ENCODE results near the gene KLHL26.

Gene KLHL26

GRCh38 chr19:18700501-18701249 lies 63.8 kb downstream of the KLHL26 start:
- peaks cover 46% of the 10 kb centered on the region for H3K79me2 ChIP-seq (ENCODE audit: low read length)
- H2AFZ ChIP-seq (ENCODE audit: low read length) = peak overlapping the region; percentile 81
- H4K20me1 ChIP-seq (ENCODE audit: insufficient read depth, low read length) = no peaks in the 10 kb centered on the region
- no peaks in the 10 kb centered on the region for H3K36me3 ChIP-seq (replicated peaks; ENCODE audit: insufficient read depth, low read length)
- peak overlapping the region; percentile 32; the same call in 1 of the 2 replicates for H3K9ac ChIP-seq (ENCODE audit: low read length)
- peak overlapping the region; percentile 90 for H3K4me2 ChIP-seq (ENCODE audit: low read depth, low read length)
- peak overlapping the region; percentile 71 for H3K4me3 ChIP-seq (ENCODE audit: low read length)
- no peaks in the 10 kb centered on the region for H3K27me3 ChIP-seq (replicated peaks; ENCODE audit: insufficient read depth, low read length)
- no peaks in the 10 kb centered on the region for H3K9me2 ChIP-seq (replicated peaks; ENCODE audit: insufficient read depth, low read length)
- H3K4me1 ChIP-seq (ENCODE audit: low read length) = peaks cover 11% of the 10 kb centered on the region
- H3F3A ChIP-seq (ENCODE audit: insufficient read depth, low read length) = peaks cover 21% of the 10 kb centered on the region
- no peaks in the 10 kb centered on the region for H3K9me3 ChIP-seq (replicated peaks; ENCODE audit: insufficient read depth, low read length)
- peak; percentile 75 for DNase-seq
- no peak for TF ChIP-seq EZH2phosphoT487 (IDR thresholded peaks at IDR 0.05; ENCODE audit: low read length)
- no peak for TF ChIP-seq EZH2 (optimal IDR thresholded peaks at IDR 0.05; ENCODE audit: low read depth, low read length)
- no peak for TF ChIP-seq CTCF (IDR thresholded peaks at IDR 0.05; ENCODE audit: low read length)
- peak overlapping the region; percentile 73; the same call in 1 of the 2 replicates for H3K27ac ChIP-seq (ENCODE audit: low read length)

DNA sequence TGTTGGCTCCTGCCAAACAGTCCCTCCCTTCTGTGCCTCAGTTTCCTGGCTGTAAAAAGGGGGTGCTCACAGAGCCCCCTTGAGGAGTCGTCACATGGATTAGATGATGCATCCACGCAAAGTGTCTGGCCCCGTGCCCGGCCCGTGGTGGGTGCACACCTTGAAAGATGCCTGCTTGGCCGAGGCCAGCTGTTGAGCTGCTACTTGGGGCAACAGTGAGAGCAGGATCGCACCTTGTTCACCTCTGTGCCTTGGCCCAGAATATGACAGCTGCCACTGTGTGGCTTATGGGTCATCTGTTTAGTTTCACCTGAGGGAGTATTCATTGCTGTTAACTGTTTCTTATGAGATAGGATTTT lies 64.4 kb downstream of the KLHL26 start:
- no peaks in the 10 kb centered on the region for H3K9me2 ChIP-seq (replicated peaks; ENCODE audit: insufficient read depth, low read length)
- peaks cover 11% of the 10 kb centered on the region for H3K4me1 ChIP-seq (ENCODE audit: low read length)
- peaks cover 21% of the 10 kb centered on the region for H3F3A ChIP-seq (ENCODE audit: insufficient read depth, low read length)
- no peaks in the 10 kb centered on the region for H3K36me3 ChIP-seq (replicated peaks; ENCODE audit: insufficient read depth, low read length)
- H3K4me2 ChIP-seq (ENCODE audit: low read depth, low read length) = peak overlapping the region; percentile 90
- TF ChIP-seq EZH2 (optimal IDR thresholded peaks at IDR 0.05; ENCODE audit: low read depth, low read length) (no peak), EZH2phosphoT487 (IDR thresholded peaks at IDR 0.05; ENCODE audit: low read length) (no peak), CTCF (IDR thresholded peaks at IDR 0.05; ENCODE audit: low read length) (no peak)
- H3K9ac ChIP-seq (ENCODE audit: low read length) = peak overlapping the region; percentile 32; the same call in 1 of the 2 replicates
- H4K20me1 ChIP-seq (ENCODE audit: insufficient read depth, low read length) = no peaks in the 10 kb centered on the region
- H2AFZ ChIP-seq (ENCODE audit: low read length) = peak overlapping the region; percentile 81
- H3K9me3 ChIP-seq (replicated peaks; ENCODE audit: insufficient read depth, low read length) = no peaks in the 10 kb centered on the region
- peak overlapping the region; percentile 71 for H3K4me3 ChIP-seq (ENCODE audit: low read length)
- DNase-seq = peak; percentile 58
- peaks cover 41% of the 10 kb centered on the region for H3K79me2 ChIP-seq (ENCODE audit: low read length)
- H3K27me3 ChIP-seq (replicated peaks; ENCODE audit: insufficient read depth, low read length) = no peaks in the 10 kb centered on the region
- H3K27ac ChIP-seq (ENCODE audit: low read length) = peak overlapping the region; percentile 73; the same call in 1 of the 2 replicates

- H3K4me3 ChIP-seq (ENCODE audit: low read length) = no peak overlapping the region
- no peak overlapping the region for H3K27ac ChIP-seq (ENCODE audit: low read length)
- no peak overlapping the region for H3K4me2 ChIP-seq (ENCODE audit: low read depth, low read length)
- H3K27me3 ChIP-seq (replicated peaks; ENCODE audit: insufficient read depth, low read length) = no peaks in the 10 kb centered on the region
- H3K9me2 ChIP-seq (replicated peaks; ENCODE audit: insufficient read depth, low read length) = no peaks in the 10 kb centered on the region
- no peak overlapping the region for H3K9ac ChIP-seq (ENCODE audit: low read length)
- no peaks in the 10 kb centered on the region for H4K20me1 ChIP-seq (ENCODE audit: insufficient read depth, low read length)
- TF ChIP-seq CTCF (IDR thresholded peaks at IDR 0.05; ENCODE audit: low read length) (no peak), EZH2 (optimal IDR thresholded peaks at IDR 0.05; ENCODE audit: low read depth, low read length) (no peak), EZH2phosphoT487 (IDR thresholded peaks at IDR 0.05; ENCODE audit: low read length) (no peak)
- H2AFZ ChIP-seq (ENCODE audit: low read length) = no peak overlapping the region
- H3K4me1 ChIP-seq (ENCODE audit: low read length) = peaks cover 11% of the 10 kb centered on the region
- no peaks in the 10 kb centered on the region for H3K9me3 ChIP-seq (replicated peaks; ENCODE audit: insufficient read depth, low read length)
- H3K36me3 ChIP-seq (replicated peaks; ENCODE audit: insufficient read depth, low read length) = no peaks in the 10 kb centered on the region
- no peak for DNase-seq
- H3K79me2 ChIP-seq (ENCODE audit: low read length) = peaks cover 39% of the 10 kb centered on the region
- peaks cover 21% of the 10 kb centered on the region for H3F3A ChIP-seq (ENCODE audit: insufficient read depth, low read length)
These were observed 67.2 kb downstream of the KLHL26 start for GRCh38 chr19:18704054-18704453.

Measured in MM.1S (cell line).